Effector CD8-positive, alpha-beta T cell (primary cell): Measurements from ENCODE around the gene PRR30.
"Not testable (repeated sequence)": the region's sequence is repeated elsewhere in the genome, so short reads cannot be mapped to it uniquely, and the experiment has no call there.

Source experiments
- DNase-seq: peaks from one replicate; lab custom pipeline; 2025; lab: John Stamatoyannopoulos, UW

Gene PRR30

GRCh38 chr2:27128668-27129571 is 10.3 kb downstream of the PRR30 start:
- no peak for DNase-seq

GRCh38 chr2:27127883-27128667 is 11.1 kb downstream of the PRR30 start:
- DNase-seq: no peak

GRCh38 chr2:27126252-27126710 is 12.9 kb downstream of the PRR30 start:
- no peak for DNase-seq

GRCh38 chr2:27125104-27125503 is 14.1 kb downstream of the PRR30 start:
- no peak for DNase-seq

GRCh38 chr2:27123302-27124150 is 15.7 kb downstream of the PRR30 start, which contains the start of gene ABHD1:
TSS of gene ABHD1 (plus strand) at chr2:27123815. CDS start at chr2:27123949, 134 bp downstream.
- peak; percentile 60 for DNase-seq

- no peak for DNase-seq
Measured at GRCh38 chr2:27122791-27123190, 16.4 kb downstream of the PRR30 start.

- DNase-seq: no peak
Measured at GRCh38 chr2:27121906-27122305, 17.3 kb downstream of the PRR30 start.

- not testable (repeated sequence) for DNase-seq
Measured at GRCh38 chr2:27119330-27119670, 19.9 kb downstream of the PRR30 start.

- DNase-seq: no peak
Measured at GRCh38 chr2:27118525-27119329, 20.5 kb downstream of the PRR30 start, which contains the start of gene CGREF1. TSS of gene CGREF1 (minus strand) at chr2:27119128. CDS start at chr2:27104366, 14,762 bp downstream.

- DNase-seq: no peak
Measured at GRCh38 chr2:27117995-27118524, 21.1 kb downstream of the PRR30 start.

GRCh38 chr2:27115519-27115918 is 23.7 kb downstream of the PRR30 start:
- DNase-seq: no peak

GRCh38 chr2:27111392-27112078 is 27.7 kb downstream of the PRR30 start:
- not testable (repeated sequence) for DNase-seq

GRCh38 chr2:27110603-27111352 is 28.4 kb downstream of the PRR30 start:
- DNase-seq: not testable (repeated sequence)

GRCh38 chr2:27109083-27109482 is 30.1 kb downstream of the PRR30 start:
- no peak for DNase-seq

GRCh38 chr2:27108221-27108620 is 31.0 kb downstream of the PRR30 start:
- DNase-seq: no peak

- DNase-seq: no peak
Measured at GRCh38 chr2:27105981-27106380, 33.2 kb downstream of the PRR30 start.

GRCh38 chr2:27102329-27102728 is 36.9 kb downstream of the PRR30 start:
- no peak for DNase-seq

- DNase-seq: no peak
Measured at GRCh38 chr2:27100036-27100435, 39.2 kb downstream of the PRR30 start.

GRCh38 chr2:27099334-27099955 is 39.8 kb downstream of the PRR30 start:
- no peak for DNase-seq
